ENCODE results near the gene TRIP13. TPM values are rescaled to one million over a fixed set of nuclear protein-coding genes. Genes with fewer than 3 reads are reported as not detected.

The TRIP13 gene
- total and polyA plus RNA-seq, 4 donors, result 2.7 to 6.2 (median 3.2) TPM

- H3K4me1 ChIP-seq (ENCODE audit: control insufficient read depth in 5 of 5, insufficient read depth in 5 of 5, low read length in 5 of 5), result peaks cover 0 to 50% (median 32%) of the 10 kb centered on the region in 5 donors
- no peak overlapping the region for H3K4me3 ChIP-seq
- no peaks in the 10 kb centered on the region for H3K36me3 ChIP-seq (ENCODE audit: control insufficient read depth in 4 of 4, insufficient read depth in 4 of 4, low read length in 4 of 4)
- ATAC-seq (ENCODE audit: insufficient read depth, low FRiP score) (no peak), DNase-seq (no peak)
- 79 to 89% methylated on average over 9 of the region's 9 CpGs for WGBS, 2 donors
- no peak overlapping the region for H3K27ac ChIP-seq (ENCODE audit: low read depth in 1 of 2, low read length in 1 of 2)
- H3K9me3 ChIP-seq (ENCODE audit: control insufficient read depth in 4 of 4, insufficient read depth in 3 of 4, low read length in 3 of 4), result no peaks in the 10 kb centered on the region
- peaks cover 0 to 3% (median 0%) of the 10 kb centered on the region in 3 donors for H3K27me3 ChIP-seq (ENCODE audit: control insufficient read depth in 3 of 3, insufficient read depth in 3 of 3, low read length in 2 of 3)
- TF ChIP-seq CTCF (IDR thresholded peaks at IDR 0.05; ENCODE audit: control extremely low read depth, extremely low read depth), result no peak
- H3K9ac ChIP-seq (ENCODE audit: insufficient read depth in 1 of 2, low read length in 2 of 2), result no peak overlapping the region
Observed at GRCh38 chr5:966345-966710, 73.6 kb downstream of the TRIP13 start.

- no peak overlapping the region for H3K4me3 ChIP-seq
- ATAC-seq (ENCODE audit: insufficient read depth, low FRiP score), result no peak
- no peak overlapping the region for H3K27ac ChIP-seq (ENCODE audit: low read depth in 1 of 2, low read length in 1 of 2)
- H3K27me3 ChIP-seq (ENCODE audit: control insufficient read depth in 3 of 3, insufficient read depth in 3 of 3, low read length in 2 of 3), result peaks cover 0 to 3% (median 0%) of the 10 kb centered on the region in 3 donors
- TF ChIP-seq CTCF (IDR thresholded peaks at IDR 0.05; ENCODE audit: control extremely low read depth, extremely low read depth), result no peak
- WGBS, 2 donors, result 83 to 85% methylated on average over 6 of the region's 6 CpGs
- no peak for DNase-seq
- H3K36me3 ChIP-seq (ENCODE audit: control insufficient read depth in 4 of 4, insufficient read depth in 4 of 4, low read length in 4 of 4), result no peaks in the 10 kb centered on the region
- H3K9me3 ChIP-seq (ENCODE audit: control insufficient read depth in 4 of 4, insufficient read depth in 3 of 4, low read length in 3 of 4), result peaks cover 0 to 2% (median 0%) of the 10 kb centered on the region in 4 donors
- H3K4me1 ChIP-seq (ENCODE audit: control insufficient read depth in 5 of 5, insufficient read depth in 5 of 5, low read length in 5 of 5), result peaks cover 0 to 50% (median 32%) of the 10 kb centered on the region in 5 donors
- H3K9ac ChIP-seq (ENCODE audit: insufficient read depth in 1 of 2, low read length in 2 of 2), result no peak overlapping the region
Observed at GRCh38 chr5:966941-967340, 74.3 kb downstream of the TRIP13 start.

Other genes starting within 250 kb of the TRIP13 start
- 10 to 100 TPM in 1 of 2 donors, 1 to 10 TPM in 1; 6.4 to 24.1 TPM for gene TPPP, start 199.5 kb upstream of the TRIP13 start, total RNA-seq
- 1 to 10 TPM; 3.7 to 5.2 TPM for gene TPPP, start 199.5 kb upstream of the TRIP13 start, polyA plus RNA-seq
- gene ZDHHC11B, start 108.2 kb upstream of the TRIP13 start, total RNA-seq, result 10 to 100 TPM in 1 of 2 donors, 1 to 10 TPM in 1; 6.9 to 44.4 TPM
- gene ZDHHC11B, start 108.2 kb upstream of the TRIP13 start, polyA plus RNA-seq, result 1 to 10 TPM; 3.1 to 5.2 TPM
- gene ZDHHC11, start 41.9 kb upstream of the TRIP13 start, total RNA-seq, result 100 to 1,000 TPM in 1 of 2 donors, 10 to 100 TPM in 1; 31.3 to 110 TPM
- gene ZDHHC11, start 41.9 kb upstream of the TRIP13 start, polyA plus RNA-seq, result 1 to 10 TPM; 6.8 to 9.8 TPM
- gene BRD9, start 83 bp upstream of the TRIP13 start, total RNA-seq, result 10 to 100 TPM; 48.4 to 69.7 TPM
- 10 to 100 TPM; 24.3 to 26.2 TPM for gene BRD9, start 83 bp upstream of the TRIP13 start, polyA plus RNA-seq
- gene NKD2, start 115.9 kb downstream of the TRIP13 start, total RNA-seq, result 10 to 100 TPM in 1 of 2 donors, 1 to 10 TPM in 1; 9.9 to 88.0 TPM
- 10 to 100 TPM; 34.3 to 62.5 TPM for gene NKD2, start 115.9 kb downstream of the TRIP13 start, polyA plus RNA-seq
- 10 to 100 TPM; 42.8 to 50.4 TPM for gene SLC12A7, start 219.2 kb downstream of the TRIP13 start, total RNA-seq
- gene SLC12A7, start 219.2 kb downstream of the TRIP13 start, polyA plus RNA-seq, result 10 to 100 TPM; 14.8 to 36.9 TPM